Suprapubic skin (tissue), 3 donors: ENCODE results near the gene GNAT1.

Experiments
- CTCF ChIP-seq, 2 donors: fragments of 200-600 bp in 1 of 2; fragments of 450-650 bp in 1 of 2; sonication (generic) in 1 of 2; IDR thresholded peaks; one replicate each; pipeline ENCODE4 v1.5.1; 2016 to 2019; ENCODE audit warnings: antibody characterized with exemption in 2 of 2, mild to moderate bottlenecking in 1 of 2, moderate library complexity in 1 of 2
- EP300 ChIP-seq: sonication (generic); formaldehyde crosslinking; IDR thresholded peaks from one replicate; pipeline ENCODE4 v1.6.1; 2017; ENCODE audit warnings: antibody characterized with exemption
- POLR2A ChIP-seq, 2 donors: fragments of 450-650 bp; IDR thresholded peaks; one replicate each; pipeline ENCODE4 v1.6.1; 2017; ENCODE audit warnings: antibody characterized with exemption in 2 of 2, mild to moderate bottlenecking in 2 of 2, moderate library complexity in 2 of 2

GRCh38 chr3:50195501-50196252 lies 4.3 kb downstream of the GNAT1 start:
- no peak for TF ChIP-seq CTCF (IDR thresholded peaks at IDR 0.05)
- no peak for TF ChIP-seq POLR2A (IDR thresholded peaks at IDR 0.05)
- no peak for TF ChIP-seq EP300
